HG03439 (cell line): ENCODE data around the gene SUCLG2.

Source experiments
- ATAC-seq: cut with Tn5 transposase; IDR thresholded peaks from one replicate; pipeline ENCODE4 v1.9.1; 2021; ENCODE audit warnings: mild to moderate bottlenecking, moderate library complexity; ENCODE audit not compliant: unreplicated experiment

Gene SUCLG2

DNA sequence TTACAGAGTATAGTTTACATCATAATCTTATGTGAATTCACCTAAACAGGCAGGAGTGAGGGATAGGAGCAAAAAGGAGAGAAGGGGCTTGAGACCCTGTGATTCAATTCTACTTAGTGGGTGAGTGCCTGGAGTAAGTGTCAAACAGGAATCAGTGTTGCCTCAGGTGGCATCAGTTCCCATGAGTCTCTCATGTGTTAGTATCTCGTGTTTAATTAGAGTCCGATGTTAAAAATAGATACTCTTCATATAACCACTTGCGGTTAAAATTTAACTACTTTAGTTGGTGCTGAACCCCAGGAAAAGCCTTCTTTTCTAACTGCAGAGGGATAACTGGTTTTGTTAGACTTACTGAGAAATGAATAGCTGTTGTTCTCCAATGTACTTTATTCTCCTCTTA is 251.5 kb downstream of the SUCLG2 start:
- no peak for ATAC-seq

DNA sequence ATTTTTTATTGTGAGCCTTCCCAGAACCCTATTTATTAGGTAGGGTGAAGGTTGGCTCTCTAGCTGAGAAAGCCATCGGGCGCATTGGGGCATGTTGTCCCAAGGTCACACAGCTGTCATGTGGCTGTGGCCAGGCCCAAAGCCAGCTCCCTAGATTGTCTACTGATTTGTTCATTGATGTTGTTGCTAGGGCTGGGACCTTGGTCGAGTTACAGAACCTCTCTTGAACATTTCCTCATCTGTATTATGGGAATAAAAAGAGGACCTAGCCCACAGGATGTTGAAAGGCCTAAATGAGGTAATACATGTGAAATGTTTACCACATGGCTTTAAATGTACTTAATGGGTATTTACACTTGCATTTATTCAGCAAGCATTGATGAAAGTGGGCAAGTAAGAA is 252.5 kb downstream of the SUCLG2 start:
- ATAC-seq, result no peak

DNA sequence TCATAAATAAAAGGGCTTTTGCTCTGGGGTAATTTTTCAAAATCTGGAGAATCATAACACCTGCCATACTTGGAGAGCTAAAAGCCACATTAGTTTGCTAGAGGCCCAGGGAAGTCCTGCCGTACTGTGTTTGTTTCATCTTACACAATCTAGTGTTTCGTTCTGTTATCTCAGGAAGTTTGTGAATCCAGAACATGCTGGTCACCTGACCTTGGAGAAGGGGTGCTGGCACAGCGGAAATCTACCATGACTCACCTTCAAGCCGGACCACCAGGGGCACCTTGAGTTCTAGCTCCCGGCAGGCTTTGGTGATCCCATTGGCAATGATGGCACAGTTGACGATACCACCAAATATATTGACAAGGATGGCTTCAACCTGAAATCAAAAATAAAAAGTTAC is 253.9 kb downstream of the SUCLG2 start:
- no peak for ATAC-seq

DNA sequence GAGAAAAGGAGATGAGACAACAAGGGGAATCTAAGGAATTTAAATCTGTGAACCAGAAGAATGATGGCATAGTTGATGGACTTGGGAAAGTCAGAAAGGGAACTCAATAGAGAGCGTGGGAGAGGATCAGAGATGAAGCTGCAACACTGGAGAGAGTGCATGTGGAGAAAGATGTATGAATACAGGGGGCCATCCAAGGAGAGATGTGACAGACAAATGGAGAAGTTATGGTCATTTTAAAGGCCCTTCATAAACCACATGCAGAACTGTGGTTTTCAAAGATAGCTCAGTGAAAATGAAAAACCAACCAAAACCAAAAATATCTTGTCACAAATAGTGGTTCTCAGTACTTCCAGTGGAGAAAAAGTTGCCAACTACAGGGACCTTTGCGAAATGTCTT is 265.2 kb downstream of the SUCLG2 start:
- ATAC-seq, result peak; percentile 74

DNA sequence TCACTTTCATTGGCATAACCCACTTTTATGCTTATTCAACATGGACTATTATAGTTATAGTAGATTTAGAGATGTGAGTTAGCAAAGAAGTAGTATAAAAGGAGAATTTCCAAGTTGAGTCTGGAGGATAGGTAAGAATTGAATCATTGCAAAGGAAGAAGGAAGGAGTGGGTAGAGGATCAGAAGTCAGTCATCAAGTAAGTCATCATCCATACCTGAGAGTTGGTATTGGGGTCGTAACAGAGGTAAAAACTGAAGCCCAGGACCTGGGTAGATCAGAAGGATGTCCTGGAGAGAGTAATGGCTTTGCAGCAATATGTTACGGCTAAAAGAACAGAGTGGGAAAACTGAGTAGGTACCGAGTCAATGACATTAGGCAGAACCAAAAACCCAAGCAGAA is 265.7 kb downstream of the SUCLG2 start:
- no peak for ATAC-seq

DNA sequence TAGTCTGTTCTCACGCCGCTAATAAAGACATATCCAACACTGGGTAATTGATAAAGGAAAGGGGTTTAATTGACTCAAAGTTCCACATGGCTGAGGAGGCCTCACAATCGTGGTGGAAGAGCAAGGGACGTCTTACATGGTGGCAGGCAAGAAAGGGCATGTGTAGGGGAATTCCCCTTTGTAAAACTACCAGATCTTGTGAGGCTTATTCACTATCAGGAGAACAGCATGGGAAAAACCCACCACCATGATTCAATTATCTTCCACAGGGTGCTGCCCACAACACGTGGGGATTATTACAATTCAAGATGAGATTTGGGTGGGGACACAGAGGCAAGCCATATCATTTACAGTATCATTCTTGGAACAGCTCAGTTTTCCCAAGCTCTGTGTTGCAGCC is 268.0 kb downstream of the SUCLG2 start:
- ATAC-seq, result no peak

DNA sequence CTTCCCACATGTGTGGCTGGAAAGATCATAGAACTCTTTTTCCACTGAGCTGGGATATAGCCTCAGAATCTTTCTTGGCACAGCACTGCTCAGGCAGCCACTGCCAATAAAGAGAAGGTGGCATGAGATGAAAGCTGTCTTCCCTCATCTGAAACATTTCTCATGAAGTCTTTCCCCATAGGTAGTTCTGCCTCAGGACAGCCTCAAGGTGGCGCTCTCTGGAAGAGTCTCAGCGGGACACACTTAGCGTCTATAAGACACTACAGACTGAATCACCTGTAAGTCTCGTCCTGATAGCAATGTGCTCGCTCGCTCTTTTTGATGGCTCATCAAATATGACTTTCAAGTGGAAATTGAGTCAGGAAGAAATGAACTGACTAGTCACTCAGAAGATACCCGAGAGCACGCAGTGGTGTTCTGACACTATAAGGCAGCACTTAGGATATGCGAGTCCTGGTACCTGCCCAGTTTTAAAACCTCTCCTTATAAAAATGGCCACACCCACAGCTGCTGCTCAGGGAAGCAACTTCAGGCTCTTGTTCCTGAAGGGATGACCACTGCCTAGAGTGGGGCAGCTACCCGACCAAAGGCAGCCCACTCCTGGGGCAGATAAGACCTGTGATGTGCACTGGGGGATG is 269.5 kb downstream of the SUCLG2 start:
- ATAC-seq, result no peak

DNA sequence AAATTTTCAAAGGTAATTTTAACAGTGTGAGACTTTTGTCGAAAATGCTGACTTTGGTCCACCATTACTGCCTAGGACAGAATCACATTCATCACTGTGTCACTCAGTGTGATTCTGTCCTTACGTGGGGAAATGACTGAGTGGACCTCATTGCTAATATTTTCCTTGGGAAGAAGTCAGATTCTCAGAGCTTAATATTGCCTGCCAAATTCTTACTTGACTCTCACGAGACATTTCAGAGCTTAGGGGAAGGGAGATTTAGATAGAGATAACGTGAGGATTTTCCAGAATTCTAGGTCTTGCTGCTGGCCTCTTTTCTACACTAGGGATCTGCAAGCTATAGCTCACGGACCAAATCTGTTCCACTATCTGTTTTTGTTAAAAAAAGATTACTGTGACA is 270.4 kb downstream of the SUCLG2 start:
- no peak for ATAC-seq

DNA sequence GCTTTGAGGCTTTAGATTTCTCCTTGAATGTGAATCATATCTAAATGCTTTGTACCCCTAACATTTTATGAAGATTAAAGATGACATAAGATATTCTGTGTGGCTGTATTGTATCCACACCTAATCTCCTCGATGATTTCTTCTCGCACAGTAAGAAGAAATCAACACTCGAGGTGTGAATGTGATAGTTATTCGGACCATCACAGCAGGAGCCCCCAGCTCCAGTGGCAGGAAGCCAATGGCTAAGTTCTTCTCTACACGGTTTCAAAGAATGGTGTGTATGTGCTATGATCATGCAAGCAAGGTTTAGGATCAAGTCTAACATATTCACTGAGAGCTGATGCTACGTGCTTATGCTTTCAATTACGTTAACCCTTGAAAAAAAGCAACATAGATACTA is 271.0 kb downstream of the SUCLG2 start:
- ATAC-seq, result no peak

DNA sequence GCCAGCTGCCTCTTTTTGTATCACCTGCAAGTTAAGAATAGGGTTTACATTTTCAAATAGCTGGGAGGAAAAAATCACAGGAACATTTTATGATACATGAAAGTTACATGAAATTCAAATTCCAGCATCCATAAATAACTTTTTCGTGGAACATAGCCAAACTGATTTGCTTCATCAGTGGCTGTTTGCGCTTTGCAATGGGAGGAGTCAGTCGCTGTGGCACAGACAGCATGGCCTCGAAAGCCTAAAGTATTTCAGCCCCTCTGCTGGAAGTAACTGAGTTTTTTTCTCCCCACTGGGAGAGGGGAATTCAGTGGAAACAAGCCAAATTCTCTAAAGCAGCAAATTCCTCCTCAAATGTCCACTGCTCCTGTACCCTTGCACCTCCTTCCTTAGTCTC is 271.9 kb downstream of the SUCLG2 start:
- no peak for ATAC-seq

DNA sequence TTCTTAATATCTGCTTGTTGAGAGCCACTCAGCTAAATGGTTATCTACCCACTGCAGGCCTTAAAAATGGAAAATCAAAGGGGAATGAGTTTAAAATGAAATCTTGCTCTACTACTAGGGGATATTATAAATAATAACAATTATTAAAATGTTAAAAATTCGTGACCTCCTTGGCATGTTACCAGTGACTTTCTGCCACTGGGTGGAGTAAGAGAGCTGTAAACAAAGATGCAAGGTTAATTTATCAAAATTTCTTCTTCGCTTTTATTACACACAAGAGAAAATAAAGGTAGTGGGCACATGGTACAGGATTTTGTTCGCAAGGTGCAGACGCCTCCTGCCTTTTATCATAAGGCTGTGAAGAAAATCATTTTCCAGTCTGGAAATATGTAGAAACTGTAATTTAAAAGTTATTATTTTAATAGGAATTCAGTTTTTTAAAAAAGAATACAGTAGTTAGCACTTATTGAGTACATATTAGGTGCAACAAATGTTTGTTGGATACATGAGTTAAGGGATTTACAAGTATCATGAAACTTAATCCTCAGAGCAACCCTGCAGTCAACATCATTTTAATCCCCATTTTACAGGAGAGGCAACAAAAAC is 272.6 kb downstream of the SUCLG2 start:
- no peak for ATAC-seq

DNA sequence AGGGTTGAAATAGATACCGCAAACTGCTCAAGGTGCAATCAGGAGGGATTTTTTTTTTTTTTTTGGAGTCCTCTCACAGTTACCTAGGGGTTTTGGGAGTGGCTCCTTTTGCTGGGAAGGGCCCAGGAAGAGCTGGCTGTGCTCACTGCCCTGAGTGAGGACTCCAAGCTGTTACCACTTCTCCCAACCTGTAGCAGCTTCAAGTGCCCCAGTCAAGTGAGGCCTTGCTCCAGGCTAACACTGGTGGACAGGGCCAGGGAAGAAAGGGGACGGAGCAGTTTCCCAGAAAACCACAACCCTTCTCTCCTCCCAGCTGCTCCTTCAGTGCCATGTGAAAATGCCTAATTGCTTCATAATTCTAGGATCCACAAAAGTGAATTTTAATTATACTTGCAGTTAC is 274.3 kb downstream of the SUCLG2 start:
- ATAC-seq, result no peak

DNA sequence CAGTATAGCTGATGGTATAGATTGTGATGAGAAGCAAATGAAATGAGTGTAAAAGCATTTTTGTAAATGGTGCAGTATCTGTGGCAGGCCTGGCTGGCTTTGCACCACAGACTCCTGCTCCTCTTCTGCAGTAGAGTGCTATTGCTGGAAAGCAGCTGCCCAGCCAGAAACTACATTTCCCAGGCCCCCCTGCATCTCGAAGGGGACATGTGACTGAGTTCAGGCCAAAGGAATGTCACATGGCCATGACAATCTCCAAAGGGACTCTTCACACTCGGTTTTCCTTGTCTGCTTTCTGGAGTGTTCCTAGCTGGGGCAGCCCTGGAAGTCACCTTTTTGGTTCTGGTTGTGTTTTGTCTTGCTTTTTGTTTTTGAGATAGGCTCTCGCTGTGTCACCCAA is 277.1 kb downstream of the SUCLG2 start:
- no peak for ATAC-seq

DNA sequence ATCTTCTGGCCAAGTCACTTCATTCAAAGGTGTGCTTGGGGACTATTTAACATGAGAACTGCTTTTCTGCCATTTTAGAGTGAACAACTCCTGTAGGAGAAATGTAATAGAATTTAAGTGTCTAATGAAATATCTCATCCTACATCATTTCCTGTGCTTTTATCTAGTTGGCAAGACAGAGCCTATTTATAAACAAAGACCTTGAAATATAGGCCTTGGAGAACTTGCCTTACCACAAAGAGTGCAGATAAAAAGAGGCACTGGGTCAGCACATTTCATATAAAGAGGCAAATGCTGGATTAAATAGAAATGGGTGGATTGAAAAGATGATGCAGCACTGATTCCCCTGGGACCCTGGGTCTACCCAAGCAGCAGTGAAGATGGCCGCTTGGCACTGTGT is 278.0 kb downstream of the SUCLG2 start:
- ATAC-seq, result no peak

DNA sequence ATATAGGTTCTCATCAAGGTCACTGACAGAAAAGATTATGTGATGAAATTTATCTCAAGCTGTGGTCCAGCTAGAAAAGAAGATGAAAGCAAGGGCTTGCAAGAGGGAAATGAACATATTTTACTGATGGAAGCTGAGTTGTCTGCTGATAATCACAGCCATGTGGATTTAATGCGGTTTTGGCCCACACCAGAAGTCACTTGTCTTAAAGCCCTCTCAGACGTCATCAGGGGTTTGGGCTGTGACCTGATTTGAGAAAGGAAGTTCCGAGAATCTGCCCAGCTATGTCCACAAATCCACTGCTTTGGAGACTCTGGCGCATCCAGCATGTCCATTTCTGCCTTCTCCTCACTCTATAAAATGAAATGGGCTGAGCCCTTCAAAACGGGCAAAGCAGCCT is 278.4 kb downstream of the SUCLG2 start:
- ATAC-seq, result no peak

DNA sequence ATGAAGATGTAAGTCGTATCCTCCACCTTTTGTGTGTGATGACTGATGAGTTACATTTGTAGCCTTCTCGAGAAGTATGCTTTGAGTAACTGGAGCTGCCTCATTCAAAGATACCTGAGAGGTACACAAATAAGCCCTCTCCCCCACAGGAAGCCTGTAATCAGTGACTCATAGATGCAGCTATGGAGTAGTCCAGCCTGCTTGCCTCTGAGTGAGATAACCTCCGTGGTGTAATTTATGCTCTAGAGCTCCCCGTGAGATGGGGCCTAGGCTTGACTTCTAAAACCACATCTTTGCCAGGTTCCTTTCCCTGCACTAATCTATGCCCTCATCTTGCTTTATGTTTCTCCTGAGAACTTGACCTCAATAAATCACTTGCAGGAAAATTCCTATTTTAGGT is 291.7 kb downstream of the SUCLG2 start:
- ATAC-seq, result no peak

DNA sequence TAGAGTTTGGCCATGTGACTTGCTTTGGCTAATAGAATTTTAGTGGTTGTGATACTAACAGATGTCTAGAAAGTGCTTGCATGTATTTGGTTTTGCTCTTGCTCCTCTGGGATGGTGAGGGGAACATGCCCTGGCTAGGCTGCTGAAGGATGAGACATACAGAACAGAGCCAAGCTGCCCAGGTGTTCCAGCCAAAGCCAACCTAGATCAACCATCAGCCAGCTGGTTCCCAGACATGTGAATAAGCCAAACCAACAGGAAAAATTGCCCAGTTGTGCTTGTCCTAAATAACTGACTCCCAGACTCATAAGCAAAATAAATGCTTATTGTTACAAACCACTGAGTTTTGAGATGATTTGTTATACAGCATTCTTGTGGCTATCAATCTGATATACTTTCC is 292.6 kb downstream of the SUCLG2 start:
- ATAC-seq, result no peak

DNA sequence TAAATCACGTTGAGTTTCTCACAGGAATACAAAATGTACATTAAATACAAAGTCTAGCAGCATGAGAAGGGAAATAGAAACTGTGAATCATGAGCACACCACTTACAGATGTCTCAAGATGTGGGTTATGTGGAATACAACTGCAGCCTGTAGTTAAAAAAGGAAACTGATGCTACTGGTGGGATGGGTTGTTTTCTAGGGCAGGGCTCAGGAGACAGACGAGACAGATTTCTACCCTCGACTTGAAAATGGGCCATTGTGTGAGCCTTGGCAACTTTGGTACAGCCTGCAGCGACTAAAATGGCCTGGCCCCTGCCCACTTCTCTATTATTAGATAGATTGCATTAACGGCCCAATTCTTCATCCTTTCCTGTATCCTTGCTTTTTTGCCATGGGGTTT is 293.1 kb downstream of the SUCLG2 start:
- ATAC-seq, result no peak

DNA sequence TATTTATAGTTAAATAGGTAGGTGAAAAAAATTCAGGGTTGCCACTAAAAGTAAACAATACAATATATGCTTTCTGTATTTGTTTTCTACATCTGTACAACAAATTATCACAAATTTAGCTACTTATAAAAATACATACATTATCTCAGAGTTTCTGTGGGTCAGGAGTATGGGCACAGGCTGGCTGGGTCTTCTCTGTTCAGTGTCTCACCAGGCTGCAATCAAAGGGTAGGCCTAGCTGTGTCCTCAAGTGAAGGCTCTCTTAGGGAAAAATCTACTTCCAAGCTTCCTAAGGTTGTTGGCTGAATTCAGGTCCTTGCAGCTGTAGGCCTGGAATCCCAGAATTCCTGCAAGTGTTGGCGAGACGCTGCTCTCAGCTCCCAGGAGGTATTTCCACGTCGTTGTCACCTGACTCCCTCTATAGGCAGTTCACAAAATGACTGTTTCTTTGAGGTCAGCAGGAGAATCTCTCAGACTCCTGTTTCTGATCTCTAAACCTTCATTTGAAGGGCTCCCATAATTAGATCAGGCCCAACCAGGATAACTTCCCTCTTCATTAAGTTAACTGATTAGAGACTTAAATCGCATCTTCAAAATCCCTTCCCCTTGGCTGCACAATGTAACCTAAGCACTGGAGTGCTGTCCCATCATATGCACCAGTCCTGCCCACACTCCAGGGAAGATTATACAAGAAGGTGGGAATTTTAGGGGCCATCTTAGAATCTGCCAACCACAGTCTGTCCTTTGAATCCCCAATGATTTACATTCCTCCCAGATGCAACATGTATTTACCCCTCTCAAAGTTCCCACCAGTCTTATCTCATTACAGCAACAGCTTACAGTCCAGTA is 296.6 kb downstream of the SUCLG2 start:
- ATAC-seq, result no peak

DNA sequence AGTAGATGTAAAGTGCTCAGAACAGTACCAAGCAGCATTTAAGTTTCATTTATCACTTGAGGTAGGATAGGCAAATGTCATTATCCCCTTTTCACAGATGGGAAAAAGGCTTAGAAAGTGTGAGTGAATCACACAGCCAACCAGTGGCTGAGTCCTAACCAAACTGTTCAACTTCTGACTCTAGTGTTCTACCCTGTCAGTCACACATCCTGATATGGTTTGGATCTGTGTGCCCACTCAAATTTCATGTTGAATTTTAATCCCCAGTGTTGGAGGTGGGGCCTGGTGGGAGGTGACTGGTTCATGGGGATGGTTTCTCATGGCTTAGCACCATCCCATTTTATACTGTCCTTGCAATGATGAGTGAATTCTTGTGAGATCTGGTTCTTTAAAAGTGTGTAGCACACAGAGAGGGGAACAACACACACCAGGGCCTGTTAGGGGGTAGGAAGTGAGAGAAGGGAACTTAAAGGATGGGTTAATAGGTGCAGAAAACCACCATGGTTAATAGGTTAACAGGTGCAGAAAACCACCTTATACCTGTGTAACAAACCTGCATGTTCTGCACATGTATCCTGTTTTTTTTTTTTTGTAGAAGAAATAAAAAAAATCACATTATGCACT is 304.7 kb downstream of the SUCLG2 start:
- peak; percentile 74 for ATAC-seq

DNA sequence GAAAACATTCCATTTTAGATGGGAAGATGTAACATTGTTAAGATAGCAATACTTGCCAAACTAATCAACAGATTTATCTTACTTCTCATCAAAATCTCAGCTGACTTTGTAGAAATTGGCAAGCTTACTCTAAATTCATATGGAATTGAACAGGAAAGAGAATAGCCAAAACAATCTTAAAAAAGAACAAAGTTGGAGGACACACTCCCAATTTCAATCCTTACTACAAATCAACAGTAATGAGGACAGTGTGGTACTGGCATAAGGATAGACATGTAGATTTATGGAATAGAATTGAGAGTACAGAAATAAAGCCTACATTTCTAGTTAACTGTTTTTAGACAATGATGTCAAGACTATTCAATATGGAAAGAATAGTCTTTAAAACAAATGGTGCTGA is 308.3 kb downstream of the SUCLG2 start:
- no peak for ATAC-seq

DNA sequence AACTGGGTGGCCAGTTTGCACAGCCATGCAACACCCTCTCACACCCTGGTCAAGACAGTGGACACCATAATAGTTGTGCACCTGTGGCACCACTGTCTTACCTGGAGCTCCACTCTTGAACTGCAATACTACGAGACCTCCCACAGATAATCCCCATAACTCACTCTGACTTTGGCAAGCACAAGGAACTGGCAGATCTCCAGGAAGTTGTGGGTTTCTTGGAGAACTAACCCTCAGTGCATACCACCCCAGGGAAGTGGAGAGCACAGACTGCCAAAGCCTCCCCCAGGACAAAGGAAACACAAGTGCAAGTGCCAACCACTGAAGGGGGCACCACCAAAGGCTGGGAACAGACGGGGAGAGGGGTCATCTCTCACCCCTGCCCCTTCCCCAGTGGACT is 318.6 kb downstream of the SUCLG2 start:
- no peak for ATAC-seq
